Measurements from ENCODE around the gene MFNG.

MFNG gene

DNA sequence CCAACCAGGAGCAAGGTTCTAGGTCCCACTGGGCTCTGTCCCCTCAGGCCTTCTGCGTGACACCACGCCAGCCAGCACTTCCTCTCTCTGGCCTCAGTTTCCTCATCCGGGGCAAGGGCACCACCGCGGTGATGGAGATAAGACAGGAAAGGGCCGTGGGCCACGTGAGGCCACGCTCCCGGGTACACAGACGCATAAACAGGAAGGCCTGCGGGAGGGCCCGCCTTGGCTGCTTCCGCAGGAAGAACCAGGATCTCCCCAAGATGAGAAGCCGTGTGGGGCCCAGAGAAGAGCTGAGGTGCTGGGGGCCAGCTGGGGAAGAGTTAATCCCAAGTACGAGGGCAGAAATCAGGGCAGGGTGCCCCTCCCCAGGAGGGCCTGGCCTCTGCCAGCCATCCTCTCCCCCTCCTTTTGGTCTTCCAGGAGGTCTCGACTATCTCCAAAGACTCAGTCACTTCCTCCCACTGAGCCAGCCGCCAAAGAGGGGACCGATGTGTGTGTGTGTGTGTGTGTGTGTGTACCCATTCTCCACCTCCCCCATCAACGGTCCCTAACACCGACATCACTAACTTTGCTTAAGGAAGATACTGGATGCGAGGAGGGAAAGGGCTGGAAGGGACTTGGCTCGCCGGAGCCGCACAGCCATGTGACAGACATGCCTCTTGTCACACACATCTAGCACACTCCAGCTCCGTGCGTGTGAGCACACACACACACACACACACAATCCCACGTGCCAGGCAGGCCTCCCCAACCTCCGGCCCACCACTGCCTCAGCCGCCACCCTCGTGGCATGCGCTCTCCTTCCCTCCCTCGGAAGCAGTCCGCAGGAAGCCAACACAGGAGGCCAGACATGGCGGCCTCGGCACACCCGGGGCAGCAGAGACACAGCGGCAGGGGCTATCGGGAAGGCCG, 1.4 kb downstream of the MFNG start:
- H2AFZ ChIP-seq (ENCODE audit: low read length) = peak overlapping the region; percentile 25; the same call in 1 of the 2 replicates
- no peaks in the 10 kb centered on the region for H3K9me2 ChIP-seq (replicated peaks; ENCODE audit: low read depth, low read length)
- H3K79me2 ChIP-seq (ENCODE audit: insufficient read depth, low read length) = peaks cover 57% of the 10 kb centered on the region
- no peaks in the 10 kb centered on the region for H3K9me3 ChIP-seq (ENCODE audit: insufficient read depth, low read depth, low read length)
- H3K4me2 ChIP-seq (ENCODE audit: low read depth, low read length, poor library complexity, severe bottlenecking) = peak overlapping the region; percentile 90
- H3K4me3 ChIP-seq (ENCODE audit: low read length, poor library complexity, severe bottlenecking) = peak overlapping the region; percentile 81
- H4K20me1 ChIP-seq (ENCODE audit: insufficient read depth, low read length, poor library complexity, severe bottlenecking) = peaks cover 3% of the 10 kb centered on the region
- TF ChIP-seq EZH2phosphoT487 (IDR thresholded peaks at IDR 0.05; ENCODE audit: borderline replicate concordance) = no peak
- TF ChIP-seq, protein P1, sequence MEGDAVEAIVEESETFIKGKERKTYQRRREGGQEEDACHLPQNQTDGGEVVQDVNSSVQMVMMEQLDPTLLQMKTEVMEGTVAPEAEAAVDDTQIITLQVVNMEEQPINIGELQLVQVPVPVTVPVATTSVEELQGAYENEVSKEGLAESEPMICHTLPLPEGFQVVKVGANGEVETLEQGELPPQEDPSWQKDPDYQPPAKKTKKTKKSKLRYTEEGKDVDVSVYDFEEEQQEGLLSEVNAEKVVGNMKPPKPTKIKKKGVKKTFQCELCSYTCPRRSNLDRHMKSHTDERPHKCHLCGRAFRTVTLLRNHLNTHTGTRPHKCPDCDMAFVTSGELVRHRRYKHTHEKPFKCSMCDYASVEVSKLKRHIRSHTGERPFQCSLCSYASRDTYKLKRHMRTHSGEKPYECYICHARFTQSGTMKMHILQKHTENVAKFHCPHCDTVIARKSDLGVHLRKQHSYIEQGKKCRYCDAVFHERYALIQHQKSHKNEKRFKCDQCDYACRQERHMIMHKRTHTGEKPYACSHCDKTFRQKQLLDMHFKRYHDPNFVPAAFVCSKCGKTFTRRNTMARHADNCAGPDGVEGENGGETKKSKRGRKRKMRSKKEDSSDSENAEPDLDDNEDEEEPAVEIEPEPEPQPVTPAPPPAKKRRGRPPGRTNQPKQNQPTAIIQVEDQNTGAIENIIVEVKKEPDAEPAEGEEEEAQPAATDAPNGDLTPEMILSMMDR (conservative IDR thresholded peaks at IDR 0.05; ENCODE audit: low read length) = no peak
- H3K9ac ChIP-seq (ENCODE audit: low read depth, low read length, poor library complexity, severe bottlenecking) = peak overlapping the region; percentile 97
- no peaks in the 10 kb centered on the region for H3K27me3 ChIP-seq (ENCODE audit: insufficient read depth, low read length, poor library complexity, severe bottlenecking)
- no peaks in the 10 kb centered on the region; the same call in 1 of the 2 replicates for H3K36me3 ChIP-seq (ENCODE audit: insufficient read depth, low read length)
- H3K4me1 ChIP-seq (ENCODE audit: insufficient read depth, low read length, poor library complexity, severe bottlenecking) = peaks cover 28% of the 10 kb centered on the region
- H3F3A ChIP-seq (ENCODE audit: low read depth) = no peaks in the 10 kb centered on the region

DNA sequence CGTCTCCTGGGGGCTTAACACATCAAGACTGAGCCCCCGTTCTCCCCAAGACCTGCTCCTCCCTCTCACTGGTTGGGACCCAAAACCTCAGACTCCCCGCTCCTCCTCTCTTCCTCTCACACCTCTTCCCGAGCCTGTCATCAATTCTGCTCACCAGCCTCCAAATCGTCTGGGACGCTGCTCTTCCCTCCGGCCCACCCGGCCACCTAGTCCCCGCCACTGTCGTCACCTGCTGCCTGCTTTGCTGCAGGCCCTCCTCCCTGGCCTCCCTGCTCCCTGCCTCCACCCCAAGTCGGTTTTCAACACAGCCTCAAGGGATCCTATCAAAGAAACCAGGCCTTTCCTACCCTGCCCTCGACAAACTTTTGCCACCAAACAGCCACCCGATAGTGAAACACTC, 3.1 kb downstream of the MFNG start:
- Histone ChIP-seq H3K27me3 (ENCODE audit: insufficient read depth, low read length, poor library complexity, severe bottlenecking) (no peaks in the 10 kb centered on the region), H3K9me3 (ENCODE audit: insufficient read depth, low read depth, low read length) (no peaks in the 10 kb centered on the region), H3K4me3 (ENCODE audit: low read length, poor library complexity, severe bottlenecking) (peak overlapping the region; percentile 81), H3K4me1 (ENCODE audit: insufficient read depth, low read length, poor library complexity, severe bottlenecking) (peaks cover 28% of the 10 kb centered on the region), H3K79me2 (ENCODE audit: insufficient read depth, low read length) (peaks cover 57% of the 10 kb centered on the region), H3K9ac (ENCODE audit: low read depth, low read length, poor library complexity, severe bottlenecking) (peak overlapping the region; percentile 97), H4K20me1 (ENCODE audit: insufficient read depth, low read length, poor library complexity, severe bottlenecking) (peaks cover 3% of the 10 kb centered on the region), H3F3A (ENCODE audit: low read depth) (no peaks in the 10 kb centered on the region), H3K4me2 (ENCODE audit: low read depth, low read length, poor library complexity, severe bottlenecking) (peak overlapping the region; percentile 90), H3K9me2 (replicated peaks; ENCODE audit: low read depth, low read length) (no peaks in the 10 kb centered on the region), H2AFZ (ENCODE audit: low read length) (no peak overlapping the region), H3K36me3 (ENCODE audit: insufficient read depth, low read length) (peaks cover 10% of the 10 kb centered on the region; the same call in 1 of the 2 replicates)
- TF ChIP-seq EZH2phosphoT487 (IDR thresholded peaks at IDR 0.05; ENCODE audit: borderline replicate concordance) = no peak
- TF ChIP-seq, protein P1 (conservative IDR thresholded peaks at IDR 0.05; ENCODE audit: low read length) = no peak

DNA sequence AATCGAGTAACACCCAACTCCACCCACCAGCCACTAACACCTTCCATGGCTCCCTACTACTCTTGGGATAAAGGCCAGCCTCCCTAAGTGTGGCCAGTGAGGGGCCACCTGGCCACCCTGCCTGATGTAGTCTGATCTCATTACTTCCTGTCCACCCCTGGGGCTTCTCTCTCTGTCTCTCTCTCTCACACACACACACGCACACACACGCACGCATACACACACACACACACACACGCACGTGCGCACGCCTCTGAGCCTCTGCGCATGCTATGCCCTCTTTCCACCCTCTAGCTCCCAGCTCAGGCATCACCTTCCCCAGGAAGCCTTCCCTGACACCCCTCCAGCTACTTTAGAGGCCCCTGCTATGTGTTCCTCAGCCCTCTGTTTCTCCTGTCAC, 3.9 kb downstream of the MFNG start:
- H3K4me1 ChIP-seq (ENCODE audit: insufficient read depth, low read length, poor library complexity, severe bottlenecking) = peaks cover 28% of the 10 kb centered on the region
- H3K4me3 ChIP-seq (ENCODE audit: low read length, poor library complexity, severe bottlenecking) = no peak overlapping the region
- peaks cover 17% of the 10 kb centered on the region; the same call in 1 of the 2 replicates for H3K36me3 ChIP-seq (ENCODE audit: insufficient read depth, low read length)
- no peaks in the 10 kb centered on the region for H3K9me3 ChIP-seq (ENCODE audit: insufficient read depth, low read depth, low read length)
- TF ChIP-seq EZH2phosphoT487 (IDR thresholded peaks at IDR 0.05; ENCODE audit: borderline replicate concordance) = no peak
- TF ChIP-seq, protein P1 (conservative IDR thresholded peaks at IDR 0.05; ENCODE audit: low read length) = no peak
- H3K9ac ChIP-seq (ENCODE audit: low read depth, low read length, poor library complexity, severe bottlenecking) = peak overlapping the region; percentile 97
- peaks cover 3% of the 10 kb centered on the region for H4K20me1 ChIP-seq (ENCODE audit: insufficient read depth, low read length, poor library complexity, severe bottlenecking)
- peak overlapping the region; percentile 90 for H3K4me2 ChIP-seq (ENCODE audit: low read depth, low read length, poor library complexity, severe bottlenecking)
- peaks cover 57% of the 10 kb centered on the region for H3K79me2 ChIP-seq (ENCODE audit: insufficient read depth, low read length)
- H3K9me2 ChIP-seq (replicated peaks; ENCODE audit: low read depth, low read length) = no peaks in the 10 kb centered on the region
- no peak overlapping the region for H2AFZ ChIP-seq (ENCODE audit: low read length)
- H3K27me3 ChIP-seq (ENCODE audit: insufficient read depth, low read length, poor library complexity, severe bottlenecking) = no peaks in the 10 kb centered on the region
- H3F3A ChIP-seq (ENCODE audit: low read depth) = no peaks in the 10 kb centered on the region

Measured in Loucy (cell line).